Measurements from ENCODE around the gene THRSP.

- no peak for TF ChIP-seq TCF12 (IDR thresholded peaks at IDR 0.05; ENCODE audit: low read depth)
- no peak for TF ChIP-seq CEBPB (IDR thresholded peaks at IDR 0.05)
- no peak for TF ChIP-seq ZBTB7A (IDR thresholded peaks at IDR 0.05; ENCODE audit: low read depth)
- TF ChIP-seq EP300 (IDR thresholded peaks at IDR 0.05; ENCODE audit: borderline replicate concordance): no peak
- no peak for TF ChIP-seq USF1 (IDR thresholded peaks at IDR 0.05)
- TF ChIP-seq, protein P1, sequence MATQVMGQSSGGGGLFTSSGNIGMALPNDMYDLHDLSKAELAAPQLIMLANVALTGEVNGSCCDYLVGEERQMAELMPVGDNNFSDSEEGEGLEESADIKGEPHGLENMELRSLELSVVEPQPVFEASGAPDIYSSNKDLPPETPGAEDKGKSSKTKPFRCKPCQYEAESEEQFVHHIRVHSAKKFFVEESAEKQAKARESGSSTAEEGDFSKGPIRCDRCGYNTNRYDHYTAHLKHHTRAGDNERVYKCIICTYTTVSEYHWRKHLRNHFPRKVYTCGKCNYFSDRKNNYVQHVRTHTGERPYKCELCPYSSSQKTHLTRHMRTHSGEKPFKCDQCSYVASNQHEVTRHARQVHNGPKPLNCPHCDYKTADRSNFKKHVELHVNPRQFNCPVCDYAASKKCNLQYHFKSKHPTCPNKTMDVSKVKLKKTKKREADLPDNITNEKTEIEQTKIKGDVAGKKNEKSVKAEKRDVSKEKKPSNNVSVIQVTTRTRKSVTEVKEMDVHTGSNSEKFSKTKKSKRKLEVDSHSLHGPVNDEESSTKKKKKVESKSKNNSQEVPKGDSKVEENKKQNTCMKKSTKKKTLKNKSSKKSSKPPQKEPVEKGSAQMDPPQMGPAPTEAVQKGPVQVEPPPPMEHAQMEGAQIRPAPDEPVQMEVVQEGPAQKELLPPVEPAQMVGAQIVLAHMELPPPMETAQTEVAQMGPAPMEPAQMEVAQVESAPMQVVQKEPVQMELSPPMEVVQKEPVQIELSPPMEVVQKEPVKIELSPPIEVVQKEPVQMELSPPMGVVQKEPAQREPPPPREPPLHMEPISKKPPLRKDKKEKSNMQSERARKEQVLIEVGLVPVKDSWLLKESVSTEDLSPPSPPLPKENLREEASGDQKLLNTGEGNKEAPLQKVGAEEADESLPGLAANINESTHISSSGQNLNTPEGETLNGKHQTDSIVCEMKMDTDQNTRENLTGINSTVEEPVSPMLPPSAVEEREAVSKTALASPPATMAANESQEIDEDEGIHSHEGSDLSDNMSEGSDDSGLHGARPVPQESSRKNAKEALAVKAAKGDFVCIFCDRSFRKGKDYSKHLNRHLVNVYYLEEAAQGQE (IDR thresholded peaks at IDR 0.05; ENCODE audit: low read depth): no peak
- no peak for TF ChIP-seq FOXM1 (IDR thresholded peaks at IDR 0.05; ENCODE audit: borderline replicate concordance, low read depth)
- TF ChIP-seq TAF1 (IDR thresholded peaks at IDR 0.05; ENCODE audit: low read depth): no peak
- TF ChIP-seq RAD21 (IDR thresholded peaks at IDR 0.05; ENCODE audit: low read depth): no peak
Measured at GRCh38 chr11:78020246-78020645, 43.4 kb upstream of the THRSP start.
